ENCODE data around the gene TNK2.

DNA sequence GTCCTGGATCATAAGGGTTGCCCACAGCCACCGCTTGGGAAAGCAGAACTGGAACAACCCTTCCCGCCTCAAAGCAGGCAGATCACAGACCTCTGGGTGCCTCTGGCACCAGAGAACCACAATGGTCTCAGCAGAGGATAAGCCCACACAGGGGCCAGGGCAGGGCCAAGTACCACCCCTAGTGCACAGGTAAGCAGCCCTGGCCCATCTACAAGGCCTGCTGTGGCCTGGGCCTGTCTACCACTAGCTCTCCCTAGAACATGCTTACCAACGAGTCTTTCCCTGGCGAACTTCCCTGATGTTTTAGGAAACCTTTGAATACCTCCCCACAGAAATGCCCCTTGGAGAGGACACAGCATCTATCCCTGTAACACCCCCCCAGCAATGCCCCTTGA, 28.3 kb downstream of the TNK2 start:
- no peak for TF ChIP-seq EZH2 (IDR thresholded peaks at IDR 0.05; ENCODE audit: borderline replicate concordance, low read length)
- TF ChIP-seq, protein P1, sequence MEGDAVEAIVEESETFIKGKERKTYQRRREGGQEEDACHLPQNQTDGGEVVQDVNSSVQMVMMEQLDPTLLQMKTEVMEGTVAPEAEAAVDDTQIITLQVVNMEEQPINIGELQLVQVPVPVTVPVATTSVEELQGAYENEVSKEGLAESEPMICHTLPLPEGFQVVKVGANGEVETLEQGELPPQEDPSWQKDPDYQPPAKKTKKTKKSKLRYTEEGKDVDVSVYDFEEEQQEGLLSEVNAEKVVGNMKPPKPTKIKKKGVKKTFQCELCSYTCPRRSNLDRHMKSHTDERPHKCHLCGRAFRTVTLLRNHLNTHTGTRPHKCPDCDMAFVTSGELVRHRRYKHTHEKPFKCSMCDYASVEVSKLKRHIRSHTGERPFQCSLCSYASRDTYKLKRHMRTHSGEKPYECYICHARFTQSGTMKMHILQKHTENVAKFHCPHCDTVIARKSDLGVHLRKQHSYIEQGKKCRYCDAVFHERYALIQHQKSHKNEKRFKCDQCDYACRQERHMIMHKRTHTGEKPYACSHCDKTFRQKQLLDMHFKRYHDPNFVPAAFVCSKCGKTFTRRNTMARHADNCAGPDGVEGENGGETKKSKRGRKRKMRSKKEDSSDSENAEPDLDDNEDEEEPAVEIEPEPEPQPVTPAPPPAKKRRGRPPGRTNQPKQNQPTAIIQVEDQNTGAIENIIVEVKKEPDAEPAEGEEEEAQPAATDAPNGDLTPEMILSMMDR (IDR thresholded peaks at IDR 0.05; ENCODE audit: low read length): no peak
